Mucosa of gallbladder (tissue), 1 donor: ENCODE results near the gene ADGRL1. TPM values are rescaled to one million over a fixed set of nuclear protein-coding genes. Genes with fewer than 3 reads are reported as not detected.
"Not testable (repeated sequence)": the region's sequence is repeated elsewhere in the genome, so short reads cannot be mapped to it uniquely, and the experiment has no call there.

Source experiments
- DNase-seq: peaks from one replicate; pipeline ENCODE4 v3.0.0-alpha.2; 2020; ENCODE audit warnings: low spot score
- total RNA-seq: library from RNA; stranded (reverse); gene quantifications from one replicate; pipeline ENCODE4 v1.2.1, GENCODE V29; 2021
- donor health status: DM: no; HTN: no; CAD: no.

The ADGRL1 gene
- total RNA-seq, result 33.2 TPM

DNA sequence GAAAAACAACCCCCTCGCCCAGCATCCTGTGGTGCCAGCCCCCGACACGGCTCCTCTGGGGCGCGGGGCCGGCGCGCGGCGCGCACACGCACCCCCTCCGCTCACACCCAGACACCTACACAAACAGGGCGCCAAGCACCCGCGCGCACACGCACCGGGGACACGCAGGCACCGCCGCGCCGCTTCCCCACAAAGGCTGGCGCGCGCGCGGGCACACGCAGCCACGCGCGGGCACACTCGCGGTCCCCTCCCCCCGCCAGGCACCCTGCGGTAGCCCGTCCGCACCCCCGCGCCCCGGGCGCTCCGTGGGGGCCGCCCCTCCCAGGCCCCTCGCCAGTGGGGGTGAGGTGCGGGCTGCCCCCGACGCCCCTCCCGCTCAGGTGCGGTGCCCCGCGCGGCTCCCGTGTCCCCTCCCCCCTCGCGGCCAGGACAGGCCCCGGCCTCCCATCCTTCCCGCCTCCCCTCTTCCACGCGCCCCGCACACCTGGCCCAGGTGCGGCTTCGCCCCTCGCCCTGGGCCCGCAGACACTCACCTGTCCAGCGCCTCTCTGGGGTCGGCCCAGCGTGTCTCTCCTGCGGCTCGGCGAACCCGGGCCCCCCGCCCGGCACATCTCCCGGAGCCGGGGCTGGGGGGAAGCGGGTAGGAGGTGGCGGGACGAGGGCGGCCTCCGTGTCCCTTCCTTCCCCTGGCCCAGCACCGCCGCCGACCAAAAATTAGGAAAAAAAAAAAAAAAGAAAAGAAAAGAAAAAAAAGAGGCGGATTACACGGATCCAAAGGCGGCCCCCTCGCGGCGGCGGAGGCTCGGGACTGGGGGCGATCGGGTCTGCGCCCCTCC lies at the start of gene ADGRL1:
TSS of gene ADGRL1 (minus strand) at position 718 of the 836 bp plus-strand sequence. CDS start 22,567 bp downstream, outside the sequence.
- not testable (repeated sequence) for DNase-seq

DNA sequence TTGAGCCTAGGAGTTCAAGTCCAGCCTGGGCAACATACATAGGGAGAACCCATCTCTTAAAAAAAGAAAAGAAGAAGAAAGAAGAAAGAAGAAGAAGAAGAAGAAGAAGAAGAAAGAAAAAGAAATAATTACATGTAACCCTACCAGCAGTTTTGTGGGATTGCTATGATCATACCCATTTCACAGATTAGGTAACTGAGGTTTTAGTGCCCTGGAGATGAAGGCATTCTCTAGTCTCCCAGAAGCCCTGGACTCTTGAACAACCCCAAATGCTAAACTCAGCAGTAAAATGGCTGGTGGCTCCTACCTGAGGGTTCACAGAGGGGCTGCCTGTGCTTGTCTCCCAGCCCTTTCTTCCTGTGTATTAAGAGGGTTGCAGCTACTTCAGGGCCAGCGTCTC lies 49.3 kb upstream of the ADGRL1 start:
- not testable (repeated sequence) for DNase-seq

DNA sequence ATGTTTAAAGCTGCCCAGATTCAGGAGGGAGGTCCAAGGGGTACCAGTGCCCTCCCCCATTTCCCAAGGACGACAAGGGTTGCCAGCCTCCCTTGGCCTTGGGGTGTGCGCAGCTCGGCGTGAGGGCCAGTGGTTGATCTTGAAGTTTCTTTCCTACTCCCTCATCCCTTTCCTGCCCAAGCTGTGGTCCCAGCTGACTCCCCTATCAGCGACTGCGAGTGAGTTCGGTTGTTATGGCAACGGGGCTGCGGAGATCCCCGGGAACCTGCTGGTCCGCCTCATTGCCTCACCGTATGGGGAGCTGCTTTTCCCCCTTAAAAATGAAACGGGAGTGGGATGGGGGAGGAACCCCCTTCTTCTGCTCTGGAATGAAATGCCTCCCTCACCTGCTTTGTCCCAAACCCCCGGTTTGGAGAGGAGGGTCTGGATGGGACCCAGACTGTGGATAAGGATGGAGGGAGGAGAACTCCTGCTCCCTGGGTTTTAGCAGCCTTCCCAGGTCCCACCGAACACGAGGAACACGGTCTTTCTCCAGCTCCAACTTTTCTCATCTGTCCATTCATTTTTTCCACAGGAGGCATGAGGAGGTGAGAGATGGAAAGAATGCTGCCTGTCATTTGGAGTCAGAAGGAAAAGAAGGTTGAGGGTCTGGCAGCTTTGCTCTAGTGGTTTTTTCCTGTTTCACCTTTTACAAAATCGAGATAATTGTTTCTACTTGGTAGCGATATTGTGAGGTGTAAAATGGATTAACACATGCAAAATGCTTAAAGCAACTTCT lies 48.0 kb upstream of the ADGRL1 start:
- not testable (repeated sequence) for DNase-seq

DNA sequence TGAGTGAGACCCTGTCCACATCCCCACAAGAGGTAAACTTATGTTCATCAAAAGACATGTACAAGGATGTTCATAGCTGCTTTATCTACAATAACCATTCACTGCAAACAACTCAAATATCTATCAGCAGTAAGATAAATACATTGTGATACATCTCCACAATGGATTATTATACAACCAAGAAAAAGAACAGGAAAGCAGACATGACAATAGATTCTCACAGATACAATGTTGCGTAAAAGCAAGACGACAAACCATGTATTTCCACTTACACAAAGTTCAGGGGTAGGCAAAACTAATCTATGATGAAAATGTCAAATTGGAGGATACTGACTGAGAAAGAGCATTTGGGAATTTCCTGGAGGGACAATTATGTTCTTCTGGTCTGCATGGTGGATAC lies 46.2 kb upstream of the ADGRL1 start:
- DNase-seq, result not testable (repeated sequence)

DNA sequence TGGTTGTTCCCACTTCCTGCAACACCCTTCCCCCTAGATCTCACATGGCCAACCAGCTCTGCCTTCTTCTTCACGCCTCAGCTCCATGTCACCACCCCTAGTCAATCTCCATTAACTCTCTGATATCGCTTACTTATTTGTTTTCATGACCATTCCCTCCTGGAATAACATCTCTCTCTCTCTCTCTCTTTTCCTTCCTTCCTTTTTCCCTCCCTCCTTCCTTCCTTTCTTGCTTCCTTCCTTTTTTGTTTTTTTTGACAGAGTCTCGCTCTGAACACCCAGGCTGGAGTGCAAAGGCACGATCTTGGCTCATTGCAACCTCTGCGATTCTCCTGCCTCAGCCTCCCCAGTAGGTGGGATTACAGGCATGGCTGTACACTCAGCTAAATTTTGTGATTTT lies 44.9 kb upstream of the ADGRL1 start:
- DNase-seq, result no peak

DNA sequence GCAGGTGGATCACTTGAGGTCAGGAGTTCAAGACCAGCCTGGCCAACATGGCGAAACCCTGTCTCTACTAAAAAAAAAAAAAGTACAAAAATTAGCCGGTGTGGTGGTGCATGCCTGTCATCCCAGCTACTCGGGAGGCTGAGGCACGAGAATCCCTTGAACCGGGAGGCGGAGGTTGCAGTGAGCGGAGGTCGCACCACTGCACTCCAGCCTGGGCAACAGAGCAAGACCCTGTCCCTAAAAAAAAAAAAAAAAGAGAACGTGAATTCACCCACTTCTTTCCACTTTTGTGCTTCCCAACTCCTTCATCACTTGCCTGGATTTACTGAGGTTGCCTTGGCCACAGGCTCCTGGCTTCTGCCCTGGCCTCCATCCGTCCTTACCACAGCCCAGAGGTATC lies 44.3 kb upstream of the ADGRL1 start:
- not testable (repeated sequence) for DNase-seq

DNA sequence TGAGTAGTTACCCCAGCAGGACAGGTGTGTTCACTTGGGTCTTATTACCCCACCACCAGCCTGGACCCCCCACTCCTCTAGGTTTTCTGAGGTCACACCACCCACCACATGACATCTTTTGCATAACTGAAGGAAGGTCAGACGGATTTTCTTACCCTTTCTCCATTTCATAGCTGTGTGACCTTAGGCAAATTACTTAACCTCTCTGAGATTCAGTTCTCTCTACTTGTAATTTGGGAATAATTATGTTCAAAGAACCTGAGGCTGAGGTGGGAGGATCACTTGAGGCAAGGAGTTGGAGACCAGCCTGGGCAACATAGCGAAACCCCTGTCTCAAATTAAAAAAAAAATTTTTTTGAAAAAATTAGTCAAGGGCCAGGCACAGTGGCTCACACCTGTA lies 43.9 kb upstream of the ADGRL1 start:
- not testable (repeated sequence) for DNase-seq

DNA sequence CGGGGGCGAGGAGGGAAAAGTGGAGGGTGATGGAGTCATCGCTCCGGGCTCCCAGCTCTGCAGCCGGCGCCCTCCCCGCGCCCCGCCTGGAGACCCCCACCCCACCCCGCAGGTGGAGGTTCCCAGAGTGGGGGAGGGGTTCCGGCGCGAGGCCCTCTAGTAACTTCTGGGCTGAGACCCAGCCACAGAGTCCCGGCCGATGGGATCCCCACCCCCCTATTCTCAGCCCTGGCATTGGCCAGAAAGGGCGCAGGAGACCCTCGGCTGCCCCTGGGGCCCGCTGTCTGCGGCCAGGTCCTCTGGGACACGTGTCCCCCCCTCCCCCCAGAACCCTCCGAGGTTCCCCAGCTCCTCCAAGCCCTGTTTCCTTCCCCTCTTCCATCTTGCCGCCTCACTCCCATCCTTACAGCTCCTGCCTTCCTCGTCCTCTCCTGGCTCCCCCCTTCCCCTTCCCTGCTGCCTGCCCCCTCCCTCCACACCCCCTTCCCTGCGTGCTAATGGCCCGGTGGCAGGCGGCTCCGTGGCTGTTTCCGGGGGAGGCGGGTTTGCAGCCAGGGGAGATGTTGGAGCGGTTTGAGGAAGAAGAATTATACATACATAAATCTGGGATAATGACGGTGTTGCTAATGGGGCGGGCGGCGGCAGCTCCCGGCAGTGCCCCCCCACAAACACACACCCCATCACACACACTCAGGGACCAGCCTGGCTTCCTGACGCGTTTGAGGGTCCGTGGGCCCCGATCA lies 43.2 kb upstream of the ADGRL1 start:
- not testable (repeated sequence) for DNase-seq

DNA sequence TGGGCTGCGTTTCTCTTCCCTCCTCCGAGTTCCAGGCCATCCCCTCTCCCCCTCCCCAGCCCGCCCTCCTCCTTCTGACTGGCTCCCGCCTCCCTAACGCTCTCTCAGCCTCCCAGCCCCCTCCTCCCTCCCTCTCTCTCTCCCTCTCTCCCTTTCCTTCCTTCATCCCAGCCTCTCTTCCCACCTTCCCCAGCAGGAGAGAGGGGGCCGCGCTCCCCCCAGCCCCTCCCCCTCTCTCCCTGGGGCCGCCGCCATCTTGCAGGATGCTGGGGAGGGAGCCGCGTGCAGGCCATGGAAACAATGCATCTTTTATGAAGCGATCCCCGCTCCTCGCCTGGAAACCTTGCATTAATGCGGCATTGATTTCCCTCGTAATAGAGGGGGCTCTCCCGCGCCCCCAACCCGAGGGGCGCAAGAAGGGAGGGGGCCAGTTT lies 42.6 kb upstream of the ADGRL1 start:
- no peak for DNase-seq

DNA sequence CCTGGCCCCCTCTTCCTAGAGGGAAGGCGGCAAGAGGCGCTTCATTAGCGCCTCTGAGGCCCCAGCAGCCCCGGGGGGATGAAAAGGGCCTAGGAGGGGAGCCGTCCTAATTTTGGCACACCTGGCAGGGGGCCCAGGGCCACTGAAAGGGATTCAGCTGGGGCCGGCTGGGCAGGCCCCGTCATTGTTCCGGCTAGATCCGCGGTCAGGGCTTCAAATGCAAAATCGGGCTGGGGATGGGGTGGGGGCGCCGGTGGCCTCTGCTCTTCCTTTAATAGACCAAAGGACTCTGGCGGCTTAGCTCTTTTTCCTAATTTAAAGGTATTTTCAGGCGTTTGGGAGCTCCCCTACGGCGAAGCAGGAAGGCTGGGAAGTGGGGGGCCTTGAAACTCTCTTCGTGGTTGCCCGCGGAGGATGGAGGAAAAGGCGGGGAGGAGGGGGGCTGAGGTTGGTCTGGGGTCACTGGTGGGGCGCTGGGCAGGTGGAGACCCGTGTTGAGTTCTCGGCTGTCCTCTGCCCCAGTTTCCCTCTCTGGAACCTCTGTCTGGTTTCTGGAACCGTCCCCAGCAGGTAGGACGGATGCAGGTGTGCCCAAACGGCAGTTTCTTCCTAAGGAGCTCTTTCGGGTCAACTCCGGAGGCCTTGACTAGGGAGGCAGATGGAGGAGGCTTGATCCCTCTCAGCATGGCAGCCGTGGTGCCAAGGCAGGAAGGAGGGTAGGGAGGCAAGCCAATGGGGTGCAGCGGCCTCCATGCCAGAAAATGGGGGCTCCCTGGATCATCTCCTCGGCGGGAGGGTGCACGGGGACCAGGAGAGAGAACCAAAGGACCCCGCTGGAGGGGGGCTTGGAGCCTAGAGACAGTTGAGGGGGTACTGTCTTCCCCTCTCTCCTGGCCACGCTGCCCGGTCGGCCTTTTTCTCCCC lies 41.8 kb upstream of the ADGRL1 start:
- DNase-seq, result not testable (repeated sequence)

DNA sequence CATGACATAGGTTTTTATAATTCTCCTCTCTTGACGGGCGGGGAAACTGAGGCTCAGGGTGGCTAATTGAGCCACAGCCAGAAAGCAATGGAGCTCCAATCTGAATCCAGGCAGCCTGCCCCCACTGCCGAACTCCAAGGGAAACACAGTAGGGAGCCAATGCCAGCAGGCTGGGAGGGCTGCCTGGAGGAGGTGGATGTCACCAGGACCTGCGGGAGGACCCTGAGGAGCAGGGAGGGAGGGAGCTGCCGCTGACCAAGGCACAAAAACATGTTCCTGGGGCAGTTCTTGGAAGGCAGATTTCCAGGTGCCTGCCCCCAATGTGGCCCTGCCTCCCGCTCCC lies 41.2 kb upstream of the ADGRL1 start:
- DNase-seq, result not testable (repeated sequence)

DNA sequence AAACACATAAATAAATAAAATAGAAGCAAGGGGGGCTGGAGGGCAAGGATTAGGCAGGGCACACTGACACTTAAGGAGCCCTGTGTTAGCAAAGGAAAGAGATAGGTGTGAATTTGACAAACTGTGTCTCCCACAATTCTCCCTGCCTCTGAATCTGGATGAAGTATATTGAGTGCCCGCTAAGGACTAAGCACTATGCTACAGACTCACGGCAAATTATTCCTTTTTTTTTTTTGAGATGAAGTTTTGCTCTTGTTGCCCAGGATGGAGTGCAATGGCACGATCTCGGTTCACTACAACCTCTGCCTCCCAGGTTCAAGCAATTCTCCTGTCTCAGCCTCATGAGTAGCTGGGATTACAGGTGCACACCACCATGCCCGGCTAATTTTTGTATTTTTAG lies 38.4 kb upstream of the ADGRL1 start:
- DNase-seq, result not testable (repeated sequence)

DNA sequence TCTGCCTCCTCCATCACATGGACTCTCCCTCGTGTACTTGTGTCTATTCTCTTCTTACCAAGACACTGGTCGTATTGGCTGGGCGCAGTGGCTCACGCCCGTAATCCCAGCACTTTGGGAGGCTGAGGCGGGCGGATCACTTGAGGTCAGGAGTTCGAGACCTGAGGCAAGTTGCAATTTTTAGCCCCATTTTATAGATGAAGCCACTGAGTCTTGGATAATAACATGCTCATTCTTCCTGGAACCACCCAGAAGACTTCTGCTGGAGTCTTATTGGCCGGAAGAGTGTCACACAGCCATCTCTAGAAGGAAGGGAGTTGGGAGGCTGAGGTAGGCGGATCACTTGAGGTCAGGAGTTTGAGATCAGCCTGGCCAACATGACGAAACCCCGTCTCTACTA lies 37.7 kb upstream of the ADGRL1 start:
- DNase-seq, result not testable (repeated sequence)

DNA sequence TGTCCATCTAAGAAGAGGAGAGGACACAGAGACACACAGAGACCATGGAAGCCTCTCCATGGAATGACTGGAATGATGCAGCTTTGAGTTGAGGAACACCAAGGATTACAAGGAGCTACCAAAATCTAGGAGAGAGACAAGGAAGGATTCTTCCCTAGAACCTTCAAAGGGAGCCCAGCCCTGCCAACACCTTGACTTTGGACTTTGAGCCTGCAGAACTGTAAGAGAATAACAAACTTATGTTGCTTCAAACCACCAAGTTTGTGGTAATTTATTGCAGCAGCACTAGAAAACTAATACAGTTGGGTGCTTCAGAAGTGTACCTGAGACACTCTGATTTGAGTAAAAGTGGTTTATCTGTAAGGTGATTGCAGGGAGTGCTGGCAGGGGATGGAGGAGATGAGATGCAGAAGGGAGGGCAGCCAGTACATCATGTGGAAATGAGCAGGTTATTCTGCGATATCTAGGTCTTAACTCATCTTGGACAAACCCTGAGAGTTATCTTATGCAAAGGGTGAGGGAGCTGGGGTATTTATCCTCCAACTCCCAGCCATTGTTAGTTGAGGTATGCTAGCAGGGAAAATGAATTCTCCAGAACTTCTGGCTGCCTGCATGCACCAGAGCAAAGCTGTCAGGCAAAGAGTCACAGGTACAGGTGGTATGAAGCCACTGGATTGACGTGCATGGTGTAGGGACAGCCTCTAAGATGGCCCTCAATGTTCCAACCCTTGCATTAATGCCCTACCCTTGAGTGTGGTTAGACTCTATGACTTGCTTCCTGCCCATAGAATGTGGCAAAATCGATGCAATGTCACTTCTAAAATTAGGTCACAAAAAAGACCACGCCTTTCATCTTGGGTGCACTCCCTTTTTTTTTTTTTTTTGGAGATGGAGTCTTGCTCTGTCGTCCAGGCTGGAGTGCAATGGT lies 31.3 kb upstream of the ADGRL1 start:
- DNase-seq, result no peak

DNA sequence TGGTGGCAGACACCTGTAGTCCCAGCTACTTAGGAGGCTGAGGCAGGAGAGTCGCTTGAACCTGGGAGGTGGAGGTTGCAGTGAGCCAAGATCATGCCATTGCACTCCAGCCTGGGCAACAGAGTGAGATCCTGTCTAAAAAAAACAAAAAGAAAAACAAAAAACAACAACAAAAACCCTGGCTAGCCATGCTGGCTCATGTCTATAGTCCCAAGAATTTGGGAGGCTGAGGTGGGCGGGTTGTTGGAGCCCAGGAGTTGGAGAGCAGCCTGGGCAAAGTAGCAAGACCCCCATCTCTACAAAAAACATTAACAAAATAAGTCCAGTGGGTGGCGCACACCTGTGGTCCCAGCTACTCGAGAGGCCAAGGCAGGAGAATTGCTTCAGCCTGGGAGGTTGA lies 27.0 kb upstream of the ADGRL1 start:
- not testable (repeated sequence) for DNase-seq

DNA sequence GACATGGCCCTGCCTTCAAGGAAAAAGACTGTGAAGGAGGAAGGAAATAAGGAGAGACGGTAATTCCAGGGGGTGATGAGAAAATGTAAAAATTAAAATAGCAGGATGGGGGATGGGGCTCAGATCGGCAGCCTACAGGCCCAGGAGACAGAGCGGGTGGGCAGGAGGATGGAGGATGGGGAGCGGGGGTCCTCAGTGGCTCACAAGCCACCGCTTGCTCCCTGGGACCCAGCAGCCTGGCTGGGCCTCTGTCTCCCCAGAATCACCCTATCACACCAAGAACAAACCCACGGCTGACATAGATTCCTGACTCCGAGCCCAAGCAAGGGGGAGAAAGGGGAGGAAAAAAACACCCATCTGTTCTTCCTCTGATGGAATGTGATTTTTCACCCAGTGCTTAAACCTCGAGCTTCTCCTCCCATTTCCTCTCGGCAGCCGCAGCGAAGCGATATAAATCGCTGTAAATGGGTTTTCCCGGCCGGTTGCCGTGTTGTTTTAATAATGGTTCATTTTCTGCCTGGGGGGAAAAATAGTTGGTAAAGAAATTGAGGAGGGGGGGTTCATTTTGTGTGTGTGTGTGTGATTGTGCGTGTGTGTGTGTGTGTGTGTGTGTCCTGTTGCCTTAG lies 22.6 kb upstream of the ADGRL1 start:
- not testable (repeated sequence) for DNase-seq

DNA sequence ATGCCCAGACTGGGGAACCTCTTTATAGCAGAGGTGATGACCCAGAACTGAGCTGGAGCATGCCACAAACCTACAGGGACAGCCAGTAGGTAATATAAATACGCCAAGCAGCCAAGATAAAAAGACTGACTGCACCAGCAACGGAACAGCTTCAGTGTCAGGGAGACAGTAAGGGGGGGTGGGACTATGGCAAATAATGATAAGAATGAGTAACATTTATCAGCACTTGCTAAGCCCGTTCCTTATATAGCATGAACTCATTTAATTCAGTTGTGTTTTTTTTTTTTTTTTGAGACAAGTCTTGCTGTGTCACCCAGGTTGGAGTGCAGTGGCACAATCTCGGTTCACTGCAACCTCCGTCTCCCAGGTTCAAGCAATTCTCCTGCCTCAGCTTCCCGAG lies 20.5 kb upstream of the ADGRL1 start:
- DNase-seq, result not testable (repeated sequence)

DNA sequence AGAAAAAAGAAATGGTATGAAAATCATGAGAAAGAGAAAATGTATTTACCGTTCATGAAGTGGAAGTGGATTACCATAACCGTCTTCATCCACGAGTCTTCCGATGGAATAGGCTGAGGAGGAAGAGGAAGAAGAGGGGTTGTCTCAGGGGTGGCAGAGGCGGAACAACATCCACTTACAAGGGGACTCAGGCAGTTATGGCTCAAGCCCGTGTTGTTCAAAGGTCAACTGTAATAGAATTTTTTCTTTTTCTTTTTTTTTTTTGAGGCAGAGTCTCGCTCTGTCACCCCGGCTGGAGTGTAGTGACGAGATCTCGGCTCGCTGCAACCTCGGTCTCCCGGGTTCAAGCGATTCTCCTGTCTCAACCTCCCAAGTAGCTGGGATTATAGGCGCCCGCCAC lies 16.9 kb upstream of the ADGRL1 start:
- DNase-seq, result no peak

DNA sequence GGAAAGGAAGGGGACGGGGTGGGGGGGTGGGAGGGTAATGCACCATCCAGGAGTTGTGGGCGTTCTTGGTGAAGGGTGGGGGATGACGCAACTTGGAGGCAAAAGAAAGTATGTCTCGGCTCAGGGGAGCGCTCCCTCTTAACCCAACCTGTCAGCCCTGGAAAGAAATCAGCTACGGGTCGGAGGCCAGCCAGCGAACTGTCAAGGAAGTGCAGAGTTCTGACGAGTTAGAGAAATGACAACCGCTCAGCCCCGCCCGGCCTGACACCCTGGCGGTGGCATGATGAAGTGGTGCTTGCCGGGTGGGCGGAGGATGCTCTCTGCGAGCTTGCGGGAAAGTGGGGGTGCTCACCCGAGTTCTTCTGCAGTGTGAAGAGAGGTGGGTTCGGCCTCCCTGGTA lies 15.4 kb upstream of the ADGRL1 start:
- peak; percentile 23 for DNase-seq
